ENCODE results near the gene DYNC2I2.

DYNC2I2 gene

DNA sequence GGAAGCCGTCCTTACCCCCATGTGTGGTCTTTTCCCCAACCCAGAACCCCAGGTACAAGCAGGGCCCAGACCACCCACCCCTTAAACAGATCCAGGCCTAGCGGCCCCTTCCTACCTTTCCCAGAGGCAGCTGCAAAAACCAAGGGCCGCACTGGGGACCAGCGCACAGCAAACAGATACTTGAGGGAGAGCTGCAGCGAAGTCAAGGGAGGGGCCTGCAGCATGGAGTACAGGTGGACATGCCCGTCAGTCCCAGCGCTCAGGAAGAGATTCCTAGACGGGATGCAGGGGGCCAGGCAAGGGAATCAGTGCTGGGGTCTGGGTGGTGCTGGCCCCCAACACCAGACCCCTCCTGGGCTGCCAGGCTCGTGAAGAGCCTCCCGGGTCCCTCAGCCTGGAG, 22.5 kb downstream of the DYNC2I2 start:
- DNase-seq (ENCODE audit: low spot score): no peak
- H3K27ac ChIP-seq: peak overlapping the region; percentile 99
- TF ChIP-seq, protein P1, sequence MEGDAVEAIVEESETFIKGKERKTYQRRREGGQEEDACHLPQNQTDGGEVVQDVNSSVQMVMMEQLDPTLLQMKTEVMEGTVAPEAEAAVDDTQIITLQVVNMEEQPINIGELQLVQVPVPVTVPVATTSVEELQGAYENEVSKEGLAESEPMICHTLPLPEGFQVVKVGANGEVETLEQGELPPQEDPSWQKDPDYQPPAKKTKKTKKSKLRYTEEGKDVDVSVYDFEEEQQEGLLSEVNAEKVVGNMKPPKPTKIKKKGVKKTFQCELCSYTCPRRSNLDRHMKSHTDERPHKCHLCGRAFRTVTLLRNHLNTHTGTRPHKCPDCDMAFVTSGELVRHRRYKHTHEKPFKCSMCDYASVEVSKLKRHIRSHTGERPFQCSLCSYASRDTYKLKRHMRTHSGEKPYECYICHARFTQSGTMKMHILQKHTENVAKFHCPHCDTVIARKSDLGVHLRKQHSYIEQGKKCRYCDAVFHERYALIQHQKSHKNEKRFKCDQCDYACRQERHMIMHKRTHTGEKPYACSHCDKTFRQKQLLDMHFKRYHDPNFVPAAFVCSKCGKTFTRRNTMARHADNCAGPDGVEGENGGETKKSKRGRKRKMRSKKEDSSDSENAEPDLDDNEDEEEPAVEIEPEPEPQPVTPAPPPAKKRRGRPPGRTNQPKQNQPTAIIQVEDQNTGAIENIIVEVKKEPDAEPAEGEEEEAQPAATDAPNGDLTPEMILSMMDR (conservative IDR thresholded peaks at IDR 0.05; ENCODE audit: low read depth): no peak
- CTCF ChIA-PET: interaction anchor here (0.6 to 3.2 kb wide), 4 partner anchors 9 to 184 kb away, joined by 4 to 20 read pairs (median 8); partner anchors contain the start of gene ENDOG
- POLR2A ChIA-PET (ENCODE audit: low non-redundant PET): interaction anchor here (0.9 kb wide), 1 partner anchor 48 kb away, joined by 3 read pairs; no protein-coding TSS in a partner anchor

DNA sequence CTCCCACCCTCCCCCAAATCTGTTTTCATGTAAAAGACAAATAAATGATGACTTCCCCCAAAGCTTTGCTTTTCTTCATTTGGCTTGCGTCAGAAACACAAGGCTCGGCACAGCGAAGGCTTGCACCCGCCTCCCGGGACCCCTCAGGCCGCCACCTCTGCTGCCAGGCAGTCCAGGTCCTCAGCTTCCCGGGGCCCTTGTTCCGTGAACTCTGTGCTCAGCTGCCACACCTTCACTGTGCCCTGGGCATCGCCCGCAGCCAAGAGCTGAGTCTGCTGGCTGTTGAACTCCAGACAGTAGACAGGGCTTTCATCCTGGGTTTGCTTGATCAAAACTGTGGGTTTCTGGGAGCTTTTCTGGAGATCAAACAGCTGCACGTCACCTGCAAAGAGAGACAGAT, 23.0 kb downstream of the DYNC2I2 start:
- POLR2A ChIA-PET (ENCODE audit: low non-redundant PET): interaction anchor here (0.9 kb wide), 1 partner anchor 47 kb away, joined by 3 read pairs; no protein-coding TSS in a partner anchor
- peak overlapping the region; percentile 99 for H3K27ac ChIP-seq
- TF ChIP-seq, protein P1 (conservative IDR thresholded peaks at IDR 0.05; ENCODE audit: low read depth): no peak
- CTCF ChIA-PET: interaction anchor here (0.6 to 3.2 kb wide), 3 partner anchors 9 to 51 kb away, joined by 4 to 20 read pairs (median 5); no protein-coding TSS in a partner anchor
- no peak for DNase-seq (ENCODE audit: low spot score)

GRCh38 chr9:128633057-128633456, 23.6 kb downstream of the DYNC2I2 start:
- peak overlapping the region; percentile 99 for H3K27ac ChIP-seq
- DNase-seq (ENCODE audit: low spot score): no peak
- CTCF ChIA-PET: interaction anchor here (0.6 to 3.2 kb wide), 2 partner anchors 50 to 52 kb away, joined by 3 to 20 read pairs; no protein-coding TSS in a partner anchor
- POLR2A ChIA-PET (ENCODE audit: low non-redundant PET): interaction anchor here (0.9 kb wide), 1 partner anchor 47 kb away, joined by 3 read pairs; no protein-coding TSS in a partner anchor
- TF ChIP-seq, protein P1 (conservative IDR thresholded peaks at IDR 0.05; ENCODE audit: low read depth): no peak

GRCh38 chr9:128632486-128632885, 24.2 kb downstream of the DYNC2I2 start:
- CTCF ChIA-PET: interaction anchor here (0.6 to 0.8 kb wide), 4 partner anchors 9 to 130 kb away, joined by 3 to 5 read pairs (median 3); no protein-coding TSS in a partner anchor
- TF ChIP-seq, protein P1 (conservative IDR thresholded peaks at IDR 0.05; ENCODE audit: low read depth): no peak
- POLR2A ChIA-PET (ENCODE audit: low non-redundant PET): no interaction called here
- H3K27ac ChIP-seq: peak overlapping the region; percentile 99
- no peak for DNase-seq (ENCODE audit: low spot score)

DNA sequence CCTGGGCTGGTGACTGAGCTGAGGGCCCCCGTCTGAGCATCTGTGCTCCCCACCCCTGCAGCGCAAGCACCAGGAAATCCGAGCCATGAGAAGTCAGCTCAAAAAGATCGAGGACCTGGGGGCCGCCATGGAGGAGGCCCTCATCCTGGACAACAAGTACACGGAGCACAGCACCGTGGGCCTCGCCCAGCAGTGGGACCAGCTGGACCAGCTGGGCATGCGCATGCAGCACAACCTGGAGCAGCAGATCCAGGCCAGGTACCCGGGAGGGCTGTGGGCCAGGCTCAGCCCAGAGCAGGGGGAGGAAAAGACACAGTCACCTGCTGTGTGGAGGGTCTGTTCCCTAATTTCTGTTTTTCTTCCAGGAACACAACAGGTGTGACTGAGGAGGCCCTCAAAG, 24.6 kb downstream of the DYNC2I2 start:
- CTCF ChIA-PET: interaction anchor here (0.6 to 0.8 kb wide), 5 partner anchors 9 to 130 kb away, joined by 3 to 5 read pairs (median 5); no protein-coding TSS in a partner anchor
- H3K27ac ChIP-seq: peak overlapping the region; percentile 99
- no peak for DNase-seq (ENCODE audit: low spot score)
- TF ChIP-seq, protein P1 (conservative IDR thresholded peaks at IDR 0.05; ENCODE audit: low read depth): no peak
- POLR2A ChIA-PET (ENCODE audit: low non-redundant PET): no interaction called here

DNA sequence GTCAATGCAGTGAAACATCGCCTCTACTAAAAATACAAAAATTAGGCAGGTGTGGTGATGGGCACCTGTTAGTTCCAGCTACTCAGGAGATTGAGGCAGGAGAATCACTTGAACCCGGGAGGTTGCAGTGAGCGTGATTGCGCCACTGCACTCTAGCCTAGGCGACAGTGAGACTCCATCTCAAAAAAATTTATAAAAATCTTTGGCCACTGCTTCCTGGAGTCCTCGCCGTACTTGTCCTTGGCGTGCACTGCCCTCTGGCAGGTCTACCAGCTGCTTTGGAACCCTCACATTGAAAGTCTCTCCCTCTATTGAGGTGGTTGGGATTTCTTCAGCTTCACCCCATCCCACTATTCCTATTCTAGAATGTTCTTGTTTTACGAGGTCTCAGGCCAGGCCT, 25.0 kb downstream of the DYNC2I2 start:
- DNase-seq (ENCODE audit: low spot score): no peak
- POLR2A ChIA-PET (ENCODE audit: low non-redundant PET): no interaction called here
- peak overlapping the region; percentile 99 for H3K27ac ChIP-seq
- TF ChIP-seq, protein P1 (conservative IDR thresholded peaks at IDR 0.05; ENCODE audit: low read depth): no peak
- CTCF ChIA-PET: interaction anchor here (0.6 to 0.8 kb wide), 4 partner anchors 10 to 53 kb away, joined by 3 to 5 read pairs (median 4); no protein-coding TSS in a partner anchor

Measured in RWPE1 (cell line).